NCI-H146 treated with DMSO at 0.1 percent for 48 hours (cell line): Measurements from ENCODE around the gene LPAR5.

ENCODE experiments used
- DNase-seq: peaks from one replicate; lab custom pipeline; 2025; ENCODE audit not compliant: unreplicated experiment; lab: John Stamatoyannopoulos, UW

The LPAR5 gene

GRCh38 chr12:6635856-6636531 is at the start of gene LPAR5:
Gene LPAR5 (minus strand): TSS chr12:6635959. CDS start chr12:6621248, 14,711 bp downstream.
- no peak for DNase-seq

- DNase-seq, result peak; percentile 65
These were observed 48.9 kb upstream of the LPAR5 start for GRCh38 chr12:6684609-6685008.

GRCh38 chr12:6676962-6677361 is 41.2 kb upstream of the LPAR5 start:
- DNase-seq, result no peak

DNA sequence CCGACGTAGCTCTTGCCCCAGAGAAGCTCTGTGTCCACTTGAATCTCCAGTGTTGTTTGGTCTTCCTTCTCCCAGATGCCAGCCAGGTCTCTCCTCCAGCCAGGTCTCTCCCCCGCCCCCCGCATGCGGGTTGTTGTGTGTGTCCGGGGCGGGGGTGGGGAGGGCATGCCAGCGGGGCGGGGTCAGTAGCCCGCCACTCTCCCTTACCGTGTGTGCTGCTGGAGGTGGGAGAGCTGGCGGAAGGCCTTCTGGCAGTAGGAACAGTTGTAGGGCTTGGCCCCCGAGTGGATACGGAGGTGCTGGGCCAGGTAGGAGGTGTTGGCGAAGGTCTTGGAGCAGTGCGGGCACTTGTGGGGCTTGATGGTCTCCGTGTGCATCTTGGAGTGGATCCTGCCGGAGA is 36.4 kb upstream of the LPAR5 start:
- no peak for DNase-seq

GRCh38 chr12:6667559-6668210 is 31.9 kb upstream of the LPAR5 start:
- DNase-seq, result no peak

GRCh38 chr12:6666211-6666610 is 30.5 kb upstream of the LPAR5 start:
- DNase-seq, result no peak

DNA sequence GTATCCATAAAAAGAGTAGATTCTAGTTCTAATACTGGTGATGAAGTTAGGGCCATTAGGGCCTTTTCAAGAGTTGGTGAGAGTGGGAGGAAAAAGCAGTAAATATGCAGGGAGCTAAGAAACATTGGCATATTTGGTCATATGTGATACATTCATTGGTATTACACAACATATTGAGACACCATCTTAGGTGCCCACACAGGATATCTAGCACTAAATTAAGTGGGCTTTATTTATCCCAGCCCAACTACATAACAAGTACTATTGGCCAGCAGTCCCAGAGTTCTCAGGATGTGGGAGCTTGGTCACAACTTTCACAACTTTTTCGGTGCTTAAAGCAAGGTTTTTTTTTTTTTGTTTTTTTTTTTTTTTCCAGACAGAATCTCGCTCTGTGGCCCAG is 29.1 kb upstream of the LPAR5 start:
- DNase-seq, result no peak

- DNase-seq, result peak; percentile 100
These were observed 27.4 kb upstream of the LPAR5 start, which contains the start of gene ING4 for GRCh38 chr12:6662906-6663742. Gene ING4 (minus strand): TSS chr12:6663119. CDS start chr12:6663101, 18 bp downstream.

- DNase-seq, result no peak
These were observed 26.8 kb upstream of the LPAR5 start for GRCh38 chr12:6662602-6662905.

DNA sequence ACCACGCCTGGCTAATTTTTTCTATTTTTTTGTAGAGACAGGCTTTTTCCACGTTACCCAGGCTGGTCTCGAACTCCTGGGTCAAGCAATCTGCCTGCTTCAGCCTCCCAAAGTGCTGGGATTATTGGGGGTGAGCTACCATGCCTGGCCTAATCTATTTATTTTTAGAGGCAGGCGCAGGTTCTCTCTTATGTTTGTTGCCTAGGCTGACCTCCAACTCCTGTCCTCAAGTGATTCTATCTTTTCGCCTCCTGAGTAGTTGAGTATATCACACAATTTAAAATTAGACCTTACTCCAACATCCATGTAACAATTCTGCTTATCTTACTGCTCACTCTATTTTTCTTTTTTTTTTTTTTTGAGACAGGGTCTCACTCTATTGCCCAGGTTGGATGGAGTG is 18.2 kb upstream of the LPAR5 start:
- DNase-seq, result no peak

DNA sequence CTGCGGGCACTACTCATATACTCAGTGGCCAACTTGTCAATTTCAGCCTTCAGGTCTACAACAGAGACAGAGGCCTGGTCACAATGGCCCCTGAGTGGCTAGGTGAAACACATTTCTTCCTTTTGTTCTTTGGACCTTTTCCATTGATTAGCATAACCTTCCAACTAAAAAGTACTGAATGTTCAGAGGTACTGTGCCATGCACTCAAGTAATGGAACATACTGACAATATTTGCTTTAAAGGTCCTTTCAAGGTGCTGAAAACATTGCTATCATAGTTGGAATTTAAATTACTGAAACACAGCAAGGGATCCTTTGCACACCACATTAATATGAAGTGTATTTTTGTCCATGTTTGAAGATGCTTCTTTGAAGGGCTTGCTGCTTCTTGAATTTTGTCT is 17.6 kb upstream of the LPAR5 start:
- no peak for DNase-seq

GRCh38 chr12:6652391-6652790 is 16.6 kb upstream of the LPAR5 start:
- no peak for DNase-seq

GRCh38 chr12:6650832-6651231 is 15.1 kb upstream of the LPAR5 start:
- DNase-seq, result no peak

DNA sequence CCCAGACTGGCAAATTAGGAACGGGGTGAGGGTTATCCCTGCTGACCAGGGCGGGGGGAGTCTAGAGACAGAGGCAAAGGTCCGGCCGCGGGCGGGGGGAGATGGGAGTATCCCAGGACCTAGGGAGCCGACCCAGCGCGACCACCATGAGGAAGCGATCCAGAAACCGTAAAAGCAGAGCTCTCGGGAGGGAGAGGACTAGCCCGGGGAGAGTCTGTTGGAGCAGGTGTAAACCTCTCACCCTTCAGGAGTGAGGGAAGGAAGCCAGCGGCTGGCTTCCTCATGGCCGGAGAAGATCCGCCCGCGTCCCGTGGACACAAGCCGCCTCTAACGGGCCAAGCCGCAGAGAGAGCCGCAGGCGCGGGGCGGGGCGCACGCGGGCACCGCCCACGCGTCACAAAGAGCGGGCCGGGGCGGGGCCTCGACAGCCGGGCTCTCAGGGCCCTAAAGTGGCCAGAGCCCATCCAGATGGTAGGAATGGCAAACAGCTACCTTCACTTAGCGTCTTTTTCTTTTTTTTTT is 11.4 kb upstream of the LPAR5 start, which contains the start of gene ACRBP:
Gene ACRBP (minus strand): TSS at position 350 of the 522 bp plus-strand sequence. CDS start 66 bp downstream, at position 284.
- peak; percentile 79 for DNase-seq

DNA sequence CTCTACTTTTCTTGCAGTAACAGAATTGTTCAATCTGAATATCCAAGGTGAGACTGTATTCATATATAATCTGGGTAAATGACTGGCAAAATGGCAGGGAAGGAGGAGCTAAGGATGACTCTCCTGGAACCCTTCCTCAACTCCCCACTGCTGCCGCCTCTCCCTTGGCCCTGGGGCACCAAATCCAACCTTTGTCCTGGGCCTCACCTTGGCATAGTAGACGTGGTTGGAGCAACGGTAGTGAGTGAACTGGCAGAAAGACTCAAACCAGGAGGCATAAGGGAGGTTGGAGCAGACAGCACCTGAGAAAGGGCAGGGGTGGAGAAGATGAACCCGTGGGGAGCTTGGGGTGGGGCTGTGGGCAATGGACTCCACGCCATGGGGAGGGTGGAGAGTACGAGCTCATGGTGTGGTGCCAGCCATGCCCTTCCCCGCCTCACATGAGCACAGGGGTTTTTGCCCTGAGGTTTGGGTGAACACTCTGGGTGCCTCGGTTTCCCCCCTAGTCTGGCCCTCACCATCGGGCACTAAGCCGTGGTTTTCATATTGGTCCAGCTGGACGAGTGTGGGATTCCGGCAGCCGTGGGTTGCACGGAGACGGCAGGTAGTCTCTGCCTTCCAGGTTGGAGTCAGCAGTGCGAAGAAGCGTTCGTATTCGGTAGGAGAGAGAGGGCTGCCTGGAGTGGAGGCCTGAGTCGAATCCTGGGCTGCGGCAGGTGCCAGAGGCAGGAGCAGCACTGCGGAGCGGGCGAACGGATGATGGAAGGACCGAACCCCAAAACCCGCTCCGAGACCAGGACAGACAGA is 10.7 kb upstream of the LPAR5 start:
- peak; percentile 74 for DNase-seq

DNA sequence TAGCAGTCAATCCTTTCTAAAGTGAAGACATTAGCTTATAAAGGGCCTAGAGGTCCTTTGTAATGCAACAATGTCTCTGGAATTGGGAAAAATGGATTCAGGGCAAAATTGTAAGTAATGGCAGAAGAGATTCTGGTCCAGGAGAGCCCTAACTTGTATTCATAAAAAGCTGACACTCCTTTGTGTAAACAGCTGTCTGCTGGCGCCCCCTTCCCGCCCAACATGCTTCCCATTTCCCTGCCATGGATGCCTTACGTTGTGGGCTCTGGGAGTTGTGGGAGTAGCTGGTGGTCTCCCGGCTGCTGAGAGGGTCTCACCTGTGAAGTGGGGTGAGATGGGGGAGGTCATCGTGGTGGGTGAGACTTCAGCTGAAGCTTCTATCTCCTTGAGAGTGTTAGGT is 9.1 kb upstream of the LPAR5 start:
- peak; percentile 54 for DNase-seq

DNA sequence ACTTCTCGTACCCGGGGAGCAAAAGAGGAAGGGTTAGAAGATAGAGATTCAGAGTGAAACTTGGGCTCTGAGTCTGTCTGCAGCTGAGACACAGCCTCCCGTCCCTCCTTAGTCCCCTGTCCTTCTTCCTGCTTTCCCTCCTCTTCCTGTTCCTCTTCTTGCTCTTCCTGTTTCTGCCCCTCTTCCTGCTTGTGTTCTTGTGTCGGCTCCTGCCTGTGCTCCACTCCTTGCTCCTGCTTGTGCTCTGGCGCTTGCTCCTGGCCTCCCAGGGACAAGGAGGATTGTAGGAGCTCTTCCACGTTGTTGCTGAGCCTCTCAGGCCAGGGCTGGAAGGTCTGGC is 8.5 kb upstream of the LPAR5 start:
- no peak for DNase-seq

DNA sequence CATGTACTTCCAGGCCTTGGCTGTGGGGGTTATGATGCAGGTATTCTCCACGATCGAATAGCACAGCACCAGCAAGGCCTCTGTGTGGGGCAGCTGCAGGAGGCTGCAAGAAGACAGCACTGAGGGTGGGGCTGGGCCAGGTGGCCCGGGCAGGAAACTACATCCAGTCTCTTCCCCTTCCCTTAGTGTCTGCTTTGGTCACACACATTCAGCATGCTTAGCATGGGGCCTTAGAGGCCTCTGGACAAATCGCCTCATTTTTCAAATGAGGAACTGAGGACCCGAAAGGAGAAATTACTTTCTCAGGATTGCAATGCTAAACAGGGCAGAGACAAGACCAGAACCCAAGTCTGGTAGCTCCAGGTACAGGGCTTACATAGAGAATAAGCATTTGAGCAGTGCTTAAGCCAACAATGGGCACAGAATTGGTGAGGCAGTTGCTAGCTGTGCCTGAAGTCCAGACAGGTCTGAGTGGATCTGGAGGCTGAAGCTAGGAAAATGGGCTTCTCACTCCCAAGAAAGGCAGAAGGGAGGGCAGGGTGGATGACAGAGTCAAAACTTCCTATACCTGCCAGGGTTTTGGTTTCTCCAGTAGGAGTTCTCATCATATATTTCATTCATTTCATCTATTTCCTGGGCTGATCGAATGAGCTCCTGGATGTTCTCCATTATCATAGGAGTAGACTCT is 8.0 kb upstream of the LPAR5 start:
- DNase-seq, result no peak

- no peak for DNase-seq
These were observed 5.4 kb upstream of the LPAR5 start for GRCh38 chr12:6641131-6641530.

DNA sequence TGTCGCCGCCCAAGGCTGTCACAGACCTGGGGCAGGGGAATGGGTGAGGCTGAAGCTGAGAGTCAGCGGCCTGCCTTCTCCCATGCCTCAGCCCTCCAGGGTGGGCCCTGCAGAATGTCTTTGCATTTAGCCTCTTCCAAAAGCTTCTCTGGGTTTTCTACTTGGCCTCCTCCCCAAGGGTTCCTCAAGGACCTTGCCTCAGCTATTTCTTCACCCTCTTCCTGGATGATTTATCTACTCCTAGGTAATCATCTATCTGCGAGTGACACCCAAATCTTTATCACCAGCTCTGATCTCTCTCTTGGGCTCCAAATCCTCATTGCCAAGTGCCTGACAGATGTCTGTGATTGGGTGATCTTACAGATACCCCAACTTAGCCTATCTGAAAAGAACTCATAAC is 4.7 kb upstream of the LPAR5 start:
- DNase-seq, result no peak
